NCI-H2196 treated with DMSO at 0.1 percent for 48 hours (cell line): ENCODE results near the gene HLA-DOB.
"Not testable (repeated sequence)": the region's sequence is repeated elsewhere in the genome, so short reads cannot be mapped to it uniquely, and the experiment has no call there.

Experiments
- DNase-seq: peaks from one replicate; lab custom pipeline; 2025; ENCODE audit not compliant: unreplicated experiment; lab: John Stamatoyannopoulos, UW

Gene HLA-DOB

GRCh38 chr6:32815115-32815514, 1.7 kb downstream of the HLA-DOB start:
- DNase-seq: no peak

GRCh38 chr6:32814145-32814544, 2.7 kb downstream of the HLA-DOB start:
- no peak for DNase-seq

DNA sequence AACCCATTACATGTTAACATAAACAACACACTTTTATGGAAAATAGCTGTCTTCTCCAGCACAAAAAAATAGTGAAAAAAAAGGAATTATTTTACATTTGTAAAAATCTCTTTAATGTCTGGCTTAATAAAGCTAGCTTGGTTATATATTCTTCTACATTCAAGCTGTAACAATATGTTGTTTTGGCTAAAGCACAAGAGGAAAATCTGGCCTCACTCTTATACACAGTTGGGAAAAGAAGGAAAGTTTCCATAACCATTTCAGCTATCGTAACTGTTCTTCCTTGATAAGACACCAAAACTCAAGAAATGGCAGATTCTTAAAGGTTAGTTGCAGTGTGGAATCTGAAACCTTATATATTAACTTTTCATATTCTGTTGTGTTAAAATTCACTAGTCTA, 7.6 kb downstream of the HLA-DOB start:
- DNase-seq: no peak

GRCh38 chr6:32807020-32807580, 9.7 kb downstream of the HLA-DOB start:
- no peak for DNase-seq

GRCh38 chr6:32805404-32805803, 11.4 kb downstream of the HLA-DOB start:
- DNase-seq: not testable (repeated sequence)

GRCh38 chr6:32803416-32803815, 13.4 kb downstream of the HLA-DOB start:
- no peak for DNase-seq

- DNase-seq: no peak
Measured at GRCh38 chr6:32799740-32800139, 17.1 kb downstream of the HLA-DOB start.

DNA sequence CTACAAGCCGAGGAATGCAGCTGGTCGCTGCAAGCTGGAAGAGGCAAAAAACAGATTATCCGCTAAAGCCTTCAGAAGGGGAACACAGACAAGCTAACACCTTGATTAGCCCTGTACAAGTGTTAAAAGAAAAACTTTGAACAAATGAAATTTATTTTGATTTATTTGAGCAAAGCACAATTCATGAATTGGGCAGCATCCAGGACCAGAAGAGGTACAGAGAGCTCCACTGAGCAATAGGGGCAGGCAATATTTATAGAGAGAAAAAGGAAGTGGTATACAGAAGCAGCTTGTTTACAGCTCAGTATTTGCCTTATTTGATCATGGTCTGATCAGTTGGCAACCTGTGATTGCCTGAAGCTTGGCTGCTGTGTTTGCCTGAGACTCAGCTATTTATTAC, 17.6 kb downstream of the HLA-DOB start:
- DNase-seq: no peak

- peak; percentile 4 for DNase-seq
Measured at GRCh38 chr6:32796848-32797776, 19.7 kb downstream of the HLA-DOB start.

DNA sequence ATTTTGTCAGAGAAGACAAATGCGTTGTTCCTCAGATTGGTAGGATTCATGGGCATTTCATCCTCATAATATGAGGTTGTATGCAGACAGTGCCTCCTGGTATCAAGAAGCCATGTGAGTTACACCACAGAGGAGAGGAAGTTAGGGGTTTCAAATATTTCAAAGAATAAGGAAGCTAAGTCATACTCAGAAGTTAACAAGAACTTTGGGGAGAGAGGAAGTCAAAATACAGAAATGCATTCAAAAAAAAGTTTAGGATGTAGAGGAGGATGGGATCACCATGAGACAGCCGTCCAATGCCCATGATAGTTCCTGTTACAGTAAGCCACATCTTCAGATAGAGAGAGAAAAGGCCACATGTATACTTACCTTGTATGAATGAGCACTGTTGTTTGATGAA, 22.3 kb downstream of the HLA-DOB start:
- DNase-seq: no peak

DNA sequence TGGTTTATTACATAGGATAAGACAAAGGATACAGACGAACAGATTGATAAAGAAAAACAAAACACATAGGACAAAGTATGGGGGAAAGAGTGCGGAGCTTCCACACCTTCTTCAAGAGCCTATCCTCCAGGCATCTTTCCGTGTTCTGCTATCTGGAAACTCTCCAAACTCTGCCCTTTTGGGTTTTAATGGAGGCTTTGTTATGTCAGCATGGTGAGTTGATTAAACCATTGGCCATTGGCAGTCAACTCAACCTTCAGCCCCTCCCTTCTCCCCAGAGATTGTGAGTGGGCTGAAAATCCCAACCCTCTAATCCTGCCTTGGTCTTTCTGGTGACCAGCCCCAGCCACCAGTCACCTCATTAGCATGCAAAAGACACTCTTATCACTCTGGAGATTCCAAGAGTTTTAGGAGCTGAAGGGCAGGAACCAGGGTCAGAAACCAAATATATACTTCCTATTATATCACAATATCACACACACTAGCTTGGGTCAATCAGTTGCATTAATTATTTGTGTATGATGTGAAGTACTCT, 23.8 kb downstream of the HLA-DOB start:
- DNase-seq: no peak

- no peak for DNase-seq
Measured at GRCh38 chr6:32790306-32790705, 26.5 kb downstream of the HLA-DOB start.

DNA sequence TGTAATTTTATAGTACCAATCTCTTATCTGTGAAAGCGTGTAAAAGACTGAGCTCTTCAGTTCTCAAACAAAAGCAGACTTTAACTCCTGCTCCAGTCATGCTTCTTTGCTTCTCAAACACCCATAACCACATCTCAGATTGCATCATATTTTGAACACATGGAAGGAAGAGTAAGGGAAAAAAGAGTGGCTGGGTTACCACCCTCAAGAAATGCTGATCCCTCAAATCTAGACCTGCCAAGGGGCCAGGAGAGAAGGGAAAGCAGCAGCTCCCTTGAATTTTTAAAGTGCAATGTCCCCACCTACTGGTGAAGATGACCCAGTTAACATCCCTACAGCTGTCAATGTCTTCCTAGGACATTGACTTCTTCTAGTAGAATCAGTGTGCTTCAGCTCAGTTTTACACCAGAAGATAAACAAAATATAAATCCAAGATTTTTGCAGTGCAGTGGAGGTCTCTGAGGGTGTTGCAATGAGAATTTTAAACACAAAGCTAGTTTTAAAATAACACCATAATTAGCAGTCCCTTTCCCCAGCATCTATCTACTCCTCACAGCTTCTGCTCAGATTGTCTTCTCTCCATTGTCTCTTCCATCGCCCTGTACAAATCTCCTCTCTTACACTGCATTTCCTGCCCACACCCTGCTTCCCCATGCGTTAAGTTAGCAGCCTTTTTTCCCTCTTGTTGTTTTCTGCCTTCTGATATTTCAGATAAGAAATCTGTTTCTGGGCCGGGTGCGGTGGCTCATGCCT, 30.8 kb downstream of the HLA-DOB start:
- DNase-seq: peak; percentile 4

- not testable (repeated sequence) for DNase-seq
Measured at GRCh38 chr6:32782923-32783322, 33.9 kb downstream of the HLA-DOB start.

- DNase-seq: no peak
Measured at GRCh38 chr6:32779036-32779435, 37.8 kb downstream of the HLA-DOB start.

DNA sequence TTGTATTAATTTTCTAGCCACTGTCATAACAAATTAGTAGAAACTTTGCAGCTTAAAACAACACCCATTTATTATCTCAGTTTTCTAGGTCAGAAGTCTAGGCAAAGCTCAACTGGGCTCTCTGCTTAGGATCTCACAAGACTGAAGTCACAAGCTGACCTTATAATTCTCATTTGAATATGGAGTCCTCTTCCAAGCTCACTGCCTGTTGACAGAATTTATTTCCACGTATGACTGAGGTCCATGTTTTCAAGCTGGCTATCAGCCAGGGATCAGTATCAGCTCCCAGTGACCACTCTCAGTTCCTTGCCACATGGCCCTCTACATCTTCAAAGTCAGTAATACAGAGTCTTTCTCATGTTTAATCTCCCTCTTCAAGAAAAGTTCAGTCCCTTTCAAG, 41.7 kb downstream of the HLA-DOB start:
- DNase-seq: no peak

GRCh38 chr6:32774426-32774825, 42.4 kb downstream of the HLA-DOB start:
- DNase-seq: no peak

- DNase-seq: no peak
Measured at GRCh38 chr6:32772656-32773055, 44.1 kb downstream of the HLA-DOB start.

DNA sequence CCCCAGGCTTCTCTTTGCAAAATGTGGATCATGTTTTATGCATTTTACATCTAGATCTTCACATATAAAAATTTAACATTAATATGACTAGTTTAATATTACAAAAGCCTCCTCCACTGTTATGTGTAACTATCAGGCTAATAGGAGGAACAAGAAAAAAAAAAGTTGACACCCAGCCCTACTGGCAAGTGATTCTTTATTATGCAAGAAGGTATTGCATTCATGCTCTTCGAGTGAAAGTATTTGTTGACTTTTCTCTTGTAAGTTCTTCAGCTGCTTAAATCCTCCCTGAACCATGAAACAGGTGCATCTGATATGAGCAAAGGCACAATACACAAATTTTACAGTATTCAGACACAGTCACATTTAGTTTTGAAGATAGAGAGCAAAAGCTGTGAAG, 52.8 kb downstream of the HLA-DOB start:
- DNase-seq: no peak

GRCh38 chr6:32763421-32763820, 53.4 kb downstream of the HLA-DOB start, which contains the start of gene HLA-DQB2:
Gene HLA-DQB2 (minus strand): TSS chr6:32763532. CDS start chr6:32763470, 62 bp downstream.
- no peak for DNase-seq
